HG03558 (cell line): ENCODE data around the gene ATP10A.
"Not testable (repeated sequence)": the region's sequence is repeated elsewhere in the genome, so short reads cannot be mapped to it uniquely, and the experiment has no call there.

ENCODE experiments used
- ATAC-seq: cut with Tn5 transposase; IDR thresholded peaks from one replicate; pipeline ENCODE4 v1.9.1; 2021; ENCODE audit warnings: moderate number of reproducible peaks; ENCODE audit not compliant: unreplicated experiment; ENCODE audit errors: extremely low read depth

The ATP10A gene

GRCh38 chr15:25883463-25884259 lies 20.5 kb upstream of the ATP10A start:
- no peak for ATAC-seq

- ATAC-seq = no peak
Observed at GRCh38 chr15:25882466-25882865, 19.3 kb upstream of the ATP10A start.

DNA sequence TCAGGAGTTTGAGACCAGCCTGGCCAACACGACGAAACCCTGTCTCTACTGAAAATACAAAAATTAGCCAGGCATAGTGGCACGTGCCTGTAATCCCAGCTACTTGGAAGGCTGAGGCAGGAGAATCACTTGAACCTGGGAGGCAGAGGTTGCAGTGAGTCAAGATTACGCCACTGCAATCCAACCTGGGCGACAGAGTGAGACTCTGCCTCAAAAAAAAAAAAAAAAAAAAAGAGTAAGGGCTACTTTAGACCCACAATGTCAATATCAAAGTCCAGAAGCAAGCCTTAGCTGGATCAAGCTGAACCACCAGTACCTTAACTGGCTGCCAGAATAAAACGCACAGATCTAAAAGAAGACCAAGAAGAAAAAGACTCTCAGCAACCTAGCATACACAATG lies 17.8 kb upstream of the ATP10A start:
- not testable (repeated sequence) for ATAC-seq

GRCh38 chr15:25880411-25880810 lies 17.3 kb upstream of the ATP10A start:
- no peak for ATAC-seq

- no peak for ATAC-seq
Observed at GRCh38 chr15:25879438-25879837, 16.3 kb upstream of the ATP10A start.

DNA sequence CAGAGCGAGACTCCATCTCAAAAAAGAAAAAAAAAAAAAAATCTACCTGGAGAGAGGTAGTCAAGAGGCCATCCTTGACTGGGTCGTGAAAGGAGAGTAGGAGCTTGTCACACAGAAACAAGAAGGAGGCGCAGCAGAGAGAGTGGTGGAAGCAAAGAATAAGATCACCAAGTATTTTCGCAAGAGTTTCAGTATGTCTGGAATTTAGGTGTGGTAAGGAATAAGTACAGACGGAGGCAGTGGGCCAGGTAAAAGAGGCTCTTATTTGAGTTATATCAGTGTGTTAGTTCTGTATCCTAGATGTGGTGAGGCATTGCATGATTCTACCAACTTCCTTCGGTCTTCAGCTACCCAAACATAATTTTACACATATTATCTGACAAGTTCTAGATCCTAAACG lies 14.6 kb upstream of the ATP10A start:
- no peak for ATAC-seq

GRCh38 chr15:25876231-25877140 lies 13.4 kb upstream of the ATP10A start:
- ATAC-seq = no peak

DNA sequence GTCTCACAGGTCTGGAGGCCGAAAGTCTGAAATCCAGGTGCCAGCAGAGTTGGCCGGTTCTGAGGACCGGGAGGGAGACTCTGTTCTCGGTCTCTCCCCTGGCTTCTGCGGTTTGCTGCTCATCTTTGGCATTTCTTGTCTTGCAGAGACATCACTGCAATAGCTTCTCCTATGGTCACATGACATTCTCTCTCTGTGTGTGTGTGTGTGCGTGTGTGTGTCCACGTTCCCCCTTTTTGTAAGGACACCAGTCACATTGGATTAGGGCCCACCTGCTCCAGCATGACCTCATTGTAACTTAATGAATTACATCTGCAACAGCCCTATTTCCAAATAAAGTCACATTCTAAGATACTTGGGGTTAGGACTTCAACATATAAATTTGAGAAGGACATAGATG lies 12.4 kb upstream of the ATP10A start:
- no peak for ATAC-seq

- no peak for ATAC-seq
Observed at GRCh38 chr15:25874379-25874778, 11.3 kb upstream of the ATP10A start.

DNA sequence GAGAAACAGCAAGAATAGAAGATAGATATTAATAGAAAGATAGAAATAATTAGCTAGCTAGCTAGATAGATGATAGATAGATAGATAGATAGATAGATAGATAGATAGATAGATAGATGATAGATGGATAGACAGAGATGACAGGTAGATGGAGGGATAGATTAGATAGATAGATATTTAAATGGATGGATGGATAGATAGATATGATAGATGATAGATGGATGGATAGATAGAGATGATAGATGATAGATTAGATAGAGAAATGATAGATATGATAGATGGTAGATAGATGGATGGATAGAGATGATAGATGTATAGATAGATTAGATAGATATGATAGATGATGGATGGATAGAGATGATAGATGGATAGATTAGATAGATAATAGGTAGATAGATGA lies 8.3 kb upstream of the ATP10A start:
- no peak for ATAC-seq

DNA sequence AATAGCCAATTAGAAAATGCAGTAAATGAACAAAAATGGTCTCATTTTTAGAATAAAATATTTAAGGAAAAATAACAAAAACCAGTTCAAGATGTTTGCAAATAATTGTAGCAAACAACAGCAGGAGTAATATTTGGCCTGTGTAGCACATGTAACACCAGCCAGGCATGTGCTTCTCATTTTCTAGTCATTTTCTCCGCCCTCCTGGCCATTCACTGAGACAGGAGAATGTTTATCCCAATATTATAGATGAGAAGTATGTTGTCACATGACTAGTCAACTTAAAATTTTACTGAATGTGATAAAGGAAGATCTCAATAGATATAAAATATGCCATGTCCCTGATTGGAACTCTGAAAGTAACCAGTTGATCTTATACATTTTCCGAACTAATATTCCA lies 7.8 kb upstream of the ATP10A start:
- no peak for ATAC-seq

DNA sequence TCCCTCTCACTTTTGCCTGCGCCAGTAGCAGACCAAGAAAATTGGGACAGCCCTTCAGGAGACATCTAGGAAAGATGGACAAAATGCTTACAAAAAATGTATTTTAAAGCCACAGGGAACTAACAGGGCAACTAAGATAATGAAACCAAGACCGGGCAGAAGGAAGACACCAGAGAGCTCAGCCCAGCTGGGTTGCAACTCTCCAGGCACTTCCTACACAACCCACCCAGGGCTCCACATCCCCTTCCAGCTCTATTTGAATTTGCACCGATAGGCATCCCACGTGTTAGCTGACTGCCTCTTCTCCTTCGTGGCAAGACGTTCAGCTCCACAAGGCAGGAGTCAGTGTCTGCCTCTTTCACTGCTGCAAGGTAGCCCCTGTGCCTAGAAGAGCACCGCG lies 6.6 kb upstream of the ATP10A start:
- ATAC-seq = no peak

- ATAC-seq = no peak
Observed at GRCh38 chr15:25866874-25867273, 3.7 kb upstream of the ATP10A start.

- no peak for ATAC-seq
Observed at GRCh38 chr15:25866251-25866650, 3.1 kb upstream of the ATP10A start.

DNA sequence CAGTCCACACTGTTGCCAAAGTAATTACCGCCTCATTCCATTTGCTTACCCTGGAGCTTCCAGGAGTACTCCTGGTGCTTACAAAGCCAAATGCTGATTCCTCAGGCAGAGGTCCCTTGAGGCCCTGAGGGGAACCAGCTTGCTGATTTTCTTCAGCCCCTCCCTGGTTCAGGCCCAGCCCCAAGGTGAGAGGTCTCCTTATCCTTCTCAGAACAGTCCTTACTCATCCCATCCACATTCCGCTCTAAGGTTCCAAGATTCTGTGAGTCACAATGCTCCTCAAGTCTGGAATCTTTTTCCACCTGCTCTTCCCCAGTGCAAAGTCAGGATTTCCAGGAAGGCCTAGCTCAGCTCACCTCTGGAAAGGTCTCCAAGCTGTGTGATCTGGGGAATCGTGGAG lies 1.8 kb upstream of the ATP10A start:
- no peak for ATAC-seq

DNA sequence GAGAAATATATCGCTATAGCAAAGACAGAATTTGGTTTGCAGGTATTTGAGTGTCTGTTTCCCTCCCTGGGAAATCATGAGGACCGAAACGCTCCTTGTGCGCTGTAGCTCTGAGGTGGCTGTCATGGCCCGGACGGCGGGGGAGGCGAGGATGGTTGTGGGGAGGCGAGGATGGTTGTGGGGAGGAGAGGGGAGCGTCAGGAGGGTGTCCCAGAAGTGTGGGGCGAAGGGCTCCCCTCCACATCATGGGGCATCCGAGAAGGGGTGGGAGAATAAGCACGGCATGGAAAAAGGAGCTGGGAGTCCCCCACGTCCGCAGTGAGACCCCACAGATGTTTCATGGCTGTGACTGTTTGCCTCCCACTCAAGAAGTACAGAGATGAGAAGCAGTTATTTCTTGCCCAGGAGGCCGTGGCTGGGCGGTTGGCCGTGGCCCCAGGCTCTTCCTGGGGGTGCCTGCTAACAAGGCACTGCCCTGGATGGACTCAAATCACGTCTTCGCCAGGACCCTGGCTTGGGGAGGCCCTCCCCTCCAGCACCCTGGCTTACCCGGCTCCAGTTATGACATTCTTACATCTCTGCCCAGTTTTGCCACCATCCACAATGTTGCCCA lies 947 bp upstream of the ATP10A start:
- no peak for ATAC-seq

DNA sequence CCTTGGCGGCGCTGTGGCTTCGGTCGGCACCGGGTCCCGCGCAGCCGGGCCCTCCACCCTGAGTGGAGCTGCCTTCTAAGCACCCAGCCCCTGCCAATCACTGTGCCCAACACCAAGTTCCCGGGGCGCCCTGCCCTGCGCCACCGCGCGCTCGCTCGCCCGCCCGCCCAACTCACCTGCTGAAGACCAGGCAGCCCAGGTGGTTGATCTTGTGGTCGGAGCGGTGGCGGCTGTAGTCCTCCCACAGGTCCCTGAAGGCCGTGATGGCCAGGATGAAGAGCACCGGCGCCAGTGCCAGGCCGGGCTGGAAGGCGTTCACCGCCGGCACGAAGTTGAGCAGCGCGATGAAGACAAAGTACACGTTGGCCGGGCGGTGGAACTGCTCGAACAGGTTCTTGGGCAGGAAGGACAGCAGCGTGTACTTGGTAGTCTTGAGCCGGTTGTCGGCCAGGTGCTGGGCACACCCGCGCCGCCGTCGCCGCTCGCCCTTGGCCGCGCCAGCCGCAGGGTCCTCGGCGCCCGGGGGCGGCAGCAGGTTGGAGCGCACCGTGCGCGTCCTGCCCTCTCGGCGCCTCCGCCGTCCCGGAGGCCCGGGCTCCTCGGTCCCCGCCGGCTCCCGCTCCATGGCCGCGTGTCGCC lies 536 bp downstream of the ATP10A start:
- no peak for ATAC-seq

- ATAC-seq = no peak
Observed at GRCh38 chr15:25862071-25862471, 1.1 kb downstream of the ATP10A start.

- no peak for ATAC-seq
Observed at GRCh38 chr15:25860885-25861866, 2.0 kb downstream of the ATP10A start.
